ENCODE data around the gene AIM2. TPM values are rescaled to one million over a fixed set of nuclear protein-coding genes. Genes with fewer than 3 reads are reported as not detected.
"Not testable (repeated sequence)": the region's sequence is repeated elsewhere in the genome, so short reads cannot be mapped to it uniquely, and the experiment has no call there.

The AIM2 gene
- total RNA-seq, 1 experiment from 2014 or later, result 5.3 TPM

GRCh38 chr1:159079525-159079924 is 3.0 kb upstream of the AIM2 start:
- peak; percentile 14 for DNase-seq (ENCODE audit: low read depth)

- DNase-seq (ENCODE audit: low read depth), result peak; percentile 90
Measured at GRCh38 chr1:159077120-159077961, 775 bp upstream of the AIM2 start.

GRCh38 chr1:159071970-159072582 is 4.5 kb downstream of the AIM2 start:
- DNase-seq (ENCODE audit: low read depth), result peak; percentile 46

GRCh38 chr1:159068886-159069285 is 7.7 kb downstream of the AIM2 start:
- DNase-seq (ENCODE audit: low read depth), result peak; percentile 59

GRCh38 chr1:159067699-159068621 is 8.6 kb downstream of the AIM2 start:
- DNase-seq (ENCODE audit: low read depth), result no peak

- no peak for DNase-seq (ENCODE audit: low read depth)
Measured at GRCh38 chr1:159066108-159066507, 10.5 kb downstream of the AIM2 start.

- DNase-seq (ENCODE audit: low read depth), result no peak
Measured at GRCh38 chr1:159065106-159065505, 11.5 kb downstream of the AIM2 start.

GRCh38 chr1:159058751-159059150 is 17.8 kb downstream of the AIM2 start:
- no peak for DNase-seq (ENCODE audit: low read depth)

- no peak for DNase-seq (ENCODE audit: low read depth)
Measured at GRCh38 chr1:159056069-159056698, 20.4 kb downstream of the AIM2 start.

GRCh38 chr1:159055181-159055641 is 21.4 kb downstream of the AIM2 start:
- DNase-seq (ENCODE audit: low read depth), result no peak

GRCh38 chr1:159054427-159054826 is 22.1 kb downstream of the AIM2 start:
- no peak for DNase-seq (ENCODE audit: low read depth)

- no peak for DNase-seq (ENCODE audit: low read depth)
Measured at GRCh38 chr1:159051436-159051835, 25.1 kb downstream of the AIM2 start.

GRCh38 chr1:159046486-159046885 is 30.1 kb downstream of the AIM2 start:
- not testable (repeated sequence) for DNase-seq (ENCODE audit: low read depth)

- DNase-seq (ENCODE audit: low read depth), result no peak
Measured at GRCh38 chr1:159040893-159041724, 35.5 kb downstream of the AIM2 start.

- DNase-seq (ENCODE audit: low read depth), result no peak
Measured at GRCh38 chr1:159040206-159040605, 36.4 kb downstream of the AIM2 start.

GRCh38 chr1:159030877-159031447 is 45.6 kb downstream of the AIM2 start:
- DNase-seq (ENCODE audit: low read depth), result no peak

GRCh38 chr1:159030311-159030710 is 46.3 kb downstream of the AIM2 start:
- no peak for DNase-seq (ENCODE audit: low read depth)

GRCh38 chr1:159026841-159027240 is 49.7 kb downstream of the AIM2 start:
- not testable (repeated sequence) for DNase-seq (ENCODE audit: low read depth)

- no peak for DNase-seq (ENCODE audit: low read depth)
Measured at GRCh38 chr1:159025043-159025442, 51.5 kb downstream of the AIM2 start.

GRCh38 chr1:159023723-159024122 is 52.8 kb downstream of the AIM2 start:
- no peak for DNase-seq (ENCODE audit: low read depth)
